CD4-positive, alpha-beta T cell (primary cell): ENCODE data around the gene BYSL. TPM values are rescaled to one million over a fixed set of nuclear protein-coding genes. Genes with fewer than 3 reads are reported as not detected.

ENCODE experiments used
- ATAC-seq: fragments of 200-7000 bp; cut with Tn5 transposase; one replicate; pipeline ENCODE4 v1.10.0; 2022; ENCODE audit warnings: mild to moderate bottlenecking; ENCODE audit not compliant: poor library complexity
- CTCF ChIA-PET: fragments of 350-600 bp; sonication (Branson Sonifier 250); formaldehyde crosslinking; loops from one replicate; lab custom pipeline; 2021; ENCODE audit warnings: antibody characterized with exemption, inconsistent platforms; lab: Charles Lee
- POLR2A ChIA-PET: fragments of 350-600 bp; sonication (Branson Sonifier 250); formaldehyde crosslinking; loops from one replicate; lab custom pipeline; 2021; ENCODE audit warnings: antibody characterized with exemption, inconsistent platforms; lab: Charles Lee
- DNase-seq, 14 experiments: peaks; one replicate each; pipeline ENCODE4 v3.0.0-alpha.2; 2013 to 2020; ENCODE audit warnings: mixed read lengths in 2 of 14
- H3K27ac ChIP-seq, 2 donors: one replicate each; pipeline versions ENCODE4 v1.5.1 to v1.7.0; 2013; ENCODE audit warnings: low read length in 2 of 2, low read depth in 1 of 2, mild to moderate bottlenecking in 1 of 2
- H3K27me3 ChIP-seq, 2 experiments: 1 replicate in 1 of 2; 2 replicates in 1 of 2; pipeline versions ENCODE4 v1.6.1 to v1.7.0; 2013; ENCODE audit warnings: low read length in 2 of 2, control low read depth in 1 of 2, mild to moderate bottlenecking in 1 of 2, moderate library complexity in 1 of 2; ENCODE audit not compliant: insufficient read depth in 2 of 2, control insufficient read depth in 1 of 2
- H3K36me3 ChIP-seq: one replicate; pipeline ENCODE4 v1.6.1; 2013; ENCODE audit warnings: low read length, control low read depth; ENCODE audit not compliant: insufficient read depth
- H3K4me1 ChIP-seq: one replicate; pipeline ENCODE4 v1.6.1; 2013; ENCODE audit warnings: low read length, control low read depth; ENCODE audit not compliant: insufficient read depth
- H3K4me3 ChIP-seq: one replicate; pipeline ENCODE4 v1.5.1; 2013; ENCODE audit warnings: mild to moderate bottlenecking, low read length, moderate library complexity
- H3K9me3 ChIP-seq, 2 experiments: 1 replicate in 1 of 2; 2 replicates in 1 of 2; pipeline versions ENCODE4 v1.6.1 to v1.7.0; 2013; ENCODE audit warnings: low read length in 2 of 2, mild to moderate bottlenecking in 2 of 2, control low read depth in 1 of 2, moderate library complexity in 1 of 2; ENCODE audit not compliant: control insufficient read depth in 1 of 2, insufficient read depth in 1 of 2
- H3K27ac Mint-ChIP-seq: one replicate; pipeline ENCODE4 v1.8.0; 2020; ENCODE audit warnings: mixed read lengths
- H3K27me3 Mint-ChIP-seq: one replicate; pipeline ENCODE4 v1.8.0; 2021; ENCODE audit warnings: mixed read lengths
- H3K36me3 Mint-ChIP-seq: one replicate; pipeline ENCODE4 v1.8.0; 2021; ENCODE audit warnings: low read depth, mixed read lengths
- H3K4me1 Mint-ChIP-seq: one replicate; pipeline ENCODE4 v1.8.0; 2021; ENCODE audit warnings: low read depth, mixed read lengths
- H3K4me3 Mint-ChIP-seq: one replicate; pipeline ENCODE4 v1.8.0; 2020; ENCODE audit warnings: mild to moderate bottlenecking, mixed read lengths
- H3K9me3 Mint-ChIP-seq: one replicate; pipeline ENCODE4 v1.8.0; 2020; ENCODE audit warnings: mixed read lengths
- intact Hi-C, 2 experiments: fragments of 100-400 bp; cut with DNase I in 1 of 2; cut with micrococcal nuclease in 1 of 2; formaldehyde crosslinking; loops; one replicate each; pipeline versions ENCODE4 v1.15.1 to v1.9.0; 2023 to 2025; cut with DNase I, micrococcal nuclease
- total RNA-seq, 174 experiments: library from RNA in 2 of 174; stranded (reverse) in 2 of 174; gene quantifications; one replicate each; pipeline ENCODE4 v1.2.3 and lab custom pipeline; 2021 to 2026
- TF ChIP-seq, protein P1 (sequence below): fragments of 200-600 bp; IDR thresholded peaks from one replicate; pipeline ENCODE4 v1.8.0; 2022; ENCODE audit warnings: antibody characterized with exemption, mild to moderate bottlenecking

The BYSL gene
- total RNA-seq, 2 experiments from 2014 or later, result 1.2 to 1.6 TPM

DNA sequence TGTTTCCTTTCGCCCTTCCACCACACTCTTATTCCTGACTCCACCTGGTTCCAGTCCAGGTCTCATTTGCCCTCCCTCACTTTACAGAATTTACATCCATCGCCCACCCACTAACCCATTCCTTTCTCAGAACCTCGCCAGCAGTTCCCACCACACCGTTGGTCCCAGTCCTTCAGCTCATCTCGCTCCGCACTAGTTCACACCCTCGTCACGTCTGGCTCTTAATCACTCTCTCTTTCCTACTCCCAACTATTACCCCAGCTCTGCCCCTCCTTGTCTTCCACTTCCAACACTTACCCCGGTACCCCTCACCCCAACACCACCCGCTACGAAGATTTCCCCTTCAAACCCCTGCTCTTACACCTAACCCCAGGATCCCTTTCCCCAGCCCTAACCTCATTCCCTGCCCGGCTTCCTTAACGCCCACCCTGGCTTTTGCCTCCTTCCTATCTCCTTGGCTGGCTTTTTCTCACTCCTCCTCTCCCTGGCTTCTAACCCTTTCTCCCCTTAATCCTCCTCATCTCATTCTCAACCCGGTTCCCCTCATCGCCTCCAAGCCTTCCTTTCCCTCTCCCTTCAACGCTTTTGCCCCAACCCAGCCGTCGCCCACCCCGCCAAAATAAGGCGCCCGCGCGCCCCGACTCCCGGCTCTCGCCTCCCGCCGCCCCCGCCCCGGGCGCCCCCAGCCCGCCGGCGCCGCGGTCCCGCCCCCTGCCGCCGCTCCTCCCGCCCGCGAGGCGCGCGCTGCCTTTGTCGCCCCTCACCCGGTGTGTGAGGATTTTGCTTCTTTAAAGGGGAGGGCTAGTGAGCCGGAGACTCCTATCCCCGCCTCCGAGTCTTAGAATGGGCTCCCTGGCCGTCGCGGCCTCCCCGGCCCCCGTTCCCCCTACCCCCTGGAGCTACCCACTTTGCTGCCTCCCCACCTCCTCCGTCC, 26.7 kb upstream of the BYSL start:
- CTCF ChIA-PET, result interaction anchor here (0.9 to 2.7 kb wide), 4 partner anchors 26 to 150 kb away, joined by 3 to 24 read pairs (median 6); partner anchors contain the start of genes BYSL, MED20 and TOMM6
- POLR2A ChIA-PET, result interaction anchor here (0.9 to 2.2 kb wide), 7 partner anchors 26 to 156 kb away, joined by 3 to 12 read pairs (median 5); partner anchors contain the start of genes BYSL, MED20, TAF8 and TOMM6
- intact Hi-C loops, result loop anchor here (1.0 to 10.0 kb wide), 7 partner anchors 27 to 1160 kb away; partner anchors contain the start of genes BYSL (in 2 of the 2), MED20 (in 2 of the 2), CUL7 (in 1 of the 2) and KLC4 (in 1 of the 2)
- no peaks in the 10 kb centered on the region for H3K27me3 ChIP-seq
- H3K4me1 ChIP-seq, result peaks cover 21% of the 10 kb centered on the region
- no peak overlapping the region for H3K4me3 Mint-ChIP-seq
- DNase-seq (peak in 3 of 14 experiments; percentile 9 to 25 (median 20)), ATAC-seq (peak; percentile 63)
- peak overlapping the region; percentile 84 for H3K4me3 ChIP-seq
- H3K9me3 ChIP-seq, result no peaks in the 10 kb centered on the region
- H3K27me3 Mint-ChIP-seq, result no peaks in the 10 kb centered on the region
- peaks cover 12% of the 10 kb centered on the region for H3K4me1 Mint-ChIP-seq
- TF ChIP-seq, protein P1, sequence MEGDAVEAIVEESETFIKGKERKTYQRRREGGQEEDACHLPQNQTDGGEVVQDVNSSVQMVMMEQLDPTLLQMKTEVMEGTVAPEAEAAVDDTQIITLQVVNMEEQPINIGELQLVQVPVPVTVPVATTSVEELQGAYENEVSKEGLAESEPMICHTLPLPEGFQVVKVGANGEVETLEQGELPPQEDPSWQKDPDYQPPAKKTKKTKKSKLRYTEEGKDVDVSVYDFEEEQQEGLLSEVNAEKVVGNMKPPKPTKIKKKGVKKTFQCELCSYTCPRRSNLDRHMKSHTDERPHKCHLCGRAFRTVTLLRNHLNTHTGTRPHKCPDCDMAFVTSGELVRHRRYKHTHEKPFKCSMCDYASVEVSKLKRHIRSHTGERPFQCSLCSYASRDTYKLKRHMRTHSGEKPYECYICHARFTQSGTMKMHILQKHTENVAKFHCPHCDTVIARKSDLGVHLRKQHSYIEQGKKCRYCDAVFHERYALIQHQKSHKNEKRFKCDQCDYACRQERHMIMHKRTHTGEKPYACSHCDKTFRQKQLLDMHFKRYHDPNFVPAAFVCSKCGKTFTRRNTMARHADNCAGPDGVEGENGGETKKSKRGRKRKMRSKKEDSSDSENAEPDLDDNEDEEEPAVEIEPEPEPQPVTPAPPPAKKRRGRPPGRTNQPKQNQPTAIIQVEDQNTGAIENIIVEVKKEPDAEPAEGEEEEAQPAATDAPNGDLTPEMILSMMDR, result no peak
- H3K36me3 ChIP-seq, result no peaks in the 10 kb centered on the region
- H3K9me3 Mint-ChIP-seq, result no peaks in the 10 kb centered on the region
- no peak overlapping the region for H3K27ac Mint-ChIP-seq
- no peaks in the 10 kb centered on the region for H3K36me3 Mint-ChIP-seq
- no peak overlapping the region for H3K27ac ChIP-seq

DNA sequence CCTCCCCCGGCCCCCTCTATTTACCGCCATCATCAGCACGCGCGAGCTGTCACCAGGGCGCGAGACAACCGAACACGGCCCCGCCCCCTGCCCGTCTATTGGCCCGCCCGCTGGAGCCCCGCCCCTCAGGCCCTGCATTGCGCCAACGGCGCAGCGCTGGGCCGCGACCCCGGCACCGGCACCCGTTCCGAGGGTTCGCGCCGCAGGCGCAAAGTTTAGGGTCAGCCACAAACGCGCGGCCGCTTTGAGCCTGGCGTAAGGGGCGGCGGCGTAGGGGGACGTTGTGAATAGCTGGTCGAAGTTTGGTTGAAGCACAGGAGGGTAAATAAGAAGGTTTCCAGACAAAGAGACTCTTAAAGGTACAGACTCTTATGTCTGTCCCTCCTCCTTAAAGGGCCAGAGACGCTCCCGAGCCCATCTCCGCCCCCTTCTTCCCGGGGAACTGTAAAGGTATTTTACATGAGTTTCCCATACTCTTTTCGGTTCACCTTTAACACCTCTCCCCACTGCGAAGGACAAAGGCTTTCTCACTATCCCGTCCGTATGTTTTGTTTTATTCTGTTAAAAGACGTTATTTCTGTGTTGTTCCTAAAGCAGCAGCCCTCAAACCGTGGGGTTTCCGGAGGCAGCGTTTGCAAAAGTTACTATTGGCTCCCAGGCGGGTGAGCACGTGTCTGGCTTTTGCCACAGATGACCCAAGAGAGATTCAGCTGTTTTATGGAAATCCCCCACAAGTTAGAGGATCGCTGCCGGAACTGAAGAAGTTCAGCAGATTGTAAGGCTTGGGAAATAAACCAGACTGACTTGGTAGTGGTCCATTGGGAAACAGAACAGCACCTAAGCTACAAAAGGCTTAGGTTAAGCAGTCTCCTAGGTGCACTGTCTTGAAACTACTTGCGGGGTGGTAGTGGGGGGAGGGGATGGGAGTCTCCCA, 25.7 kb upstream of the BYSL start, which contains the start of gene USP49:
Gene USP49 (minus strand): TSS at position 76 of the 934 bp plus-strand sequence. CDS start 88,392 bp downstream, outside the sequence.
- CTCF ChIA-PET, result interaction anchor here (0.7 to 2.7 kb wide), 4 partner anchors 26 to 149 kb away, joined by 3 to 24 read pairs (median 6); partner anchors contain the start of genes BYSL, MED20 and TOMM6
- DNase-seq, result peak; percentile 79 to 96 (median 88)
- Mint-ChIP-seq H3K36me3 (no peaks in the 10 kb centered on the region), H3K9me3 (no peaks in the 10 kb centered on the region), H3K4me1 (peaks cover 12% of the 10 kb centered on the region), H3K27ac (no peak within 1 kb of the TSS), H3K27me3 (no peaks in the 10 kb centered on the region), H3K4me3 (no peak within 1 kb of the TSS)
- intact Hi-C loops, result loop anchor here (1.0 to 10.0 kb wide), 7 partner anchors 26 to 1159 kb away; partner anchors contain the start of genes BYSL (in 2 of the 2), MED20 (in 2 of the 2), CUL7 (in 1 of the 2) and KLC4 (in 1 of the 2)
- Histone ChIP-seq H3K9me3 (no peaks in the 10 kb centered on the region), H3K27me3 (no peaks in the 10 kb centered on the region), H3K27ac (peak within 1 kb of the TSS; percentile 77 to 80), H3K4me3 (peak within 1 kb of the TSS; percentile 84), H3K4me1 (peaks cover 21% of the 10 kb centered on the region), H3K36me3 (no peaks in the 10 kb centered on the region)
- ATAC-seq, result peak; percentile 93
- POLR2A ChIA-PET, result interaction anchor here (0.9 to 2.2 kb wide), 9 partner anchors 25 to 162 kb away, joined by 3 to 12 read pairs (median 4); partner anchors contain the start of genes BYSL, MED20, TAF8 and TOMM6
- TF ChIP-seq, protein P1, result no peak
